Keratinocyte (primary cell): Measurements from ENCODE around the gene SMTN. TPM values are rescaled to one million over a fixed set of nuclear protein-coding genes. Genes with fewer than 3 reads are reported as not detected.

ENCODE experiments used
- DNase-seq: peaks from one replicate; pipeline ENCODE4 v3.0.0-alpha.2; 2011; ENCODE audit warnings: low read depth, missing footprints, low spot score
- FAIRE-seq: peaks from 2 replicates; lab custom pipeline; 2011; peaks lifted over from hg19 to GRCh38; lab: Jason Lieb, UNC
- H2AFZ ChIP-seq: 2 replicates; pipeline ENCODE4 v1.6.0; 2012; ENCODE audit warnings: low read length, control low read depth, inconsistent platforms; ENCODE audit not compliant: control insufficient read depth
- H3K27ac ChIP-seq: 2 replicates; pipeline ENCODE4 v1.5.1; 2011; ENCODE audit warnings: low read length; ENCODE audit not compliant: control insufficient read depth, insufficient read depth
- H3K27me3 ChIP-seq: 3 replicates; pipeline ENCODE4 v1.6.0; 2011; ENCODE audit warnings: low read length; ENCODE audit not compliant: control insufficient read depth, insufficient read depth; ENCODE audit errors: extremely low read depth
- H3K36me3 ChIP-seq, 2 experiments: 2 replicates in 1 of 2; 3 replicates in 1 of 2; pipeline ENCODE4 v1.5.1; 2011; ENCODE audit warnings: low read length in 2 of 2, mild to moderate bottlenecking in 1 of 2; ENCODE audit not compliant: control insufficient read depth in 2 of 2, insufficient read depth in 2 of 2; ENCODE audit errors: extremely low read depth in 1 of 2
- H3K4me1 ChIP-seq: 3 replicates; pipeline ENCODE4 v1.5.1; 2011; ENCODE audit warnings: low read length; ENCODE audit not compliant: control insufficient read depth, insufficient read depth; ENCODE audit errors: extremely low read depth
- H3K4me2 ChIP-seq: 3 replicates; pipeline ENCODE4 v1.6.0; 2011; ENCODE audit warnings: low read depth, low read length; ENCODE audit not compliant: control insufficient read depth, insufficient read depth; ENCODE audit errors: extremely low read depth
- H3K4me3 ChIP-seq, 3 experiments: fragments of 200-600 bp in 1 of 3; sonication (generic) in 1 of 3; 2 replicates in 2 of 3; 3 replicates in 1 of 3; pipeline ENCODE4 v1.5.1; 2011 to 2016; ENCODE audit warnings: low read length in 3 of 3, mild to moderate bottlenecking in 3 of 3, control low read depth in 2 of 3, inconsistent platforms in 1 of 3, low read depth in 1 of 3, mixed read lengths in 1 of 3, mixed run types in 1 of 3, moderate library complexity in 1 of 3; ENCODE audit not compliant: control insufficient read depth in 2 of 3, insufficient read depth in 2 of 3; ENCODE audit errors: extremely low read depth in 1 of 3
- H3K79me2 ChIP-seq: 2 replicates; pipeline ENCODE4 v1.6.0; 2012; ENCODE audit warnings: low read length; ENCODE audit not compliant: control insufficient read depth, insufficient read depth
- H3K9ac ChIP-seq: 3 replicates; pipeline ENCODE4 v1.6.0; 2011; ENCODE audit warnings: low read length; ENCODE audit not compliant: control insufficient read depth, insufficient read depth; ENCODE audit errors: extremely low read depth
- H3K9me1 ChIP-seq: 3 replicates; pipeline ENCODE4 v1.6.0; 2011; ENCODE audit warnings: low read length; ENCODE audit not compliant: control insufficient read depth, insufficient read depth; ENCODE audit errors: extremely low read depth
- H3K9me3 ChIP-seq: 2 replicates; pipeline ENCODE4 v1.5.1; 2012; ENCODE audit warnings: low read depth, low read length; ENCODE audit not compliant: control insufficient read depth
- H4K20me1 ChIP-seq: 3 replicates; pipeline ENCODE4 v1.6.0; 2011; ENCODE audit warnings: low read length; ENCODE audit not compliant: control insufficient read depth, insufficient read depth; ENCODE audit errors: extremely low read depth
- EZH2 ChIP-seq: IDR thresholded peaks from one replicate; pipeline ENCODE4 v1.6.1; 2012; ENCODE audit warnings: inconsistent platforms, mild to moderate bottlenecking, low read length, moderate library complexity
- dilution Hi-C: fragments of 300-500 bp; cut with MboI; formaldehyde crosslinking; loops from one replicate; pipeline ENCODE4 v1.7.0; 2020; ENCODE audit warnings: low sequenced_read_pairs; ENCODE audit not compliant: extremely low pct_ligation_motif_present
- polyA plus RNA-seq, 5 experiments: library from polyadenylated mRNA; depleted of rRNA in 3 of 5; stranded (reverse) in 3 of 5; stranded (forward) in 1 of 5; unstranded in 1 of 5; fragments of >200 nt; gene quantifications; 1 replicate in 1 of 5; 2 replicates in 3 of 5; 3 replicates in 1 of 5; pipeline versions ENCODE4 v1.2.1 to v1.2.3, GENCODE V29; 2011 to 2012; ENCODE audit warnings: missing spikeins in 2 of 5, low read depth in 1 of 5, low replicate concordance in 1 of 5
- TF ChIP-seq, protein P1 (sequence below), 3 experiments: IDR thresholded peaks in 1 of 3; conservative IDR thresholded peaks in 1 of 3; optimal IDR thresholded peaks in 1 of 3; 2 replicates in 2 of 3; 3 replicates in 1 of 3; pipeline versions ENCODE3 to v1.5.1; 2011; ENCODE audit warnings: low read length in 3 of 3, mild to moderate bottlenecking in 3 of 3, moderate library complexity in 2 of 3, control low read depth in 1 of 3, inconsistent platforms in 1 of 3; ENCODE audit not compliant: insufficient read depth in 2 of 3; ENCODE audit errors: extremely low read depth in 1 of 3

SMTN gene
- polyA plus RNA-seq, 1 donor (not counting 4 experiments of a cell fraction or from before 2014, with no cell fraction given): 61.2 TPM

DNA sequence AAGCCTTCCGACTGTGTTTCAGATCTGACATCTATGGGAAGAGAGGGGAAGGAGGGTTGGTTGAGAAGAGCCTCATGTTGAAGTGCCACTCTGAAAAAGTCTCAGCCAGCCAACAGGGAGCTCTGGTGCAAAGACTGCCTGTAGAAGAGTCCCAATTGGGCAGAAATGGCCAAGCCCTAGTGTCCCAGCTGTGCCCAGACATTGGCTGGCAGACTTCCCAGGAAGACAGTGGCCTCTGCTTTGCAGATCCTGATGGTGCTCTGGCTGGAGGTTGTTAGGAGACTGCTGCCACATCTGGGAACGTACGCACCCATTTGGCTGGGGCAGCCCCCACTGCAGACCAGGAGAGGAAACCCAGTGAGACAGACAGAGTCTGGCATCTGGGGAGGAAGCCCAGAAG is 62.4 kb downstream of the SMTN start:
- no peak overlapping the region for H3K4me3 ChIP-seq
- peaks cover 21% of the 10 kb centered on the region for H3K4me1 ChIP-seq
- no peak overlapping the region for H3K27ac ChIP-seq
- no peaks in the 10 kb centered on the region for H4K20me1 ChIP-seq
- H3K9me1 ChIP-seq: no peaks in the 10 kb centered on the region
- H3K4me2 ChIP-seq: no peak overlapping the region
- peaks cover 4% of the 10 kb centered on the region for H3K27me3 ChIP-seq
- no peak overlapping the region for H2AFZ ChIP-seq
- dilution Hi-C loops: no loop called here
- no peaks in the 10 kb centered on the region for H3K9me3 ChIP-seq
- no peaks in the 10 kb centered on the region for H3K36me3 ChIP-seq
- no peak for DNase-seq
- no peak overlapping the region for H3K9ac ChIP-seq
- no peak for FAIRE-seq
- H3K79me2 ChIP-seq: no peaks in the 10 kb centered on the region
- no peak for TF ChIP-seq EZH2
- TF ChIP-seq, protein P1, sequence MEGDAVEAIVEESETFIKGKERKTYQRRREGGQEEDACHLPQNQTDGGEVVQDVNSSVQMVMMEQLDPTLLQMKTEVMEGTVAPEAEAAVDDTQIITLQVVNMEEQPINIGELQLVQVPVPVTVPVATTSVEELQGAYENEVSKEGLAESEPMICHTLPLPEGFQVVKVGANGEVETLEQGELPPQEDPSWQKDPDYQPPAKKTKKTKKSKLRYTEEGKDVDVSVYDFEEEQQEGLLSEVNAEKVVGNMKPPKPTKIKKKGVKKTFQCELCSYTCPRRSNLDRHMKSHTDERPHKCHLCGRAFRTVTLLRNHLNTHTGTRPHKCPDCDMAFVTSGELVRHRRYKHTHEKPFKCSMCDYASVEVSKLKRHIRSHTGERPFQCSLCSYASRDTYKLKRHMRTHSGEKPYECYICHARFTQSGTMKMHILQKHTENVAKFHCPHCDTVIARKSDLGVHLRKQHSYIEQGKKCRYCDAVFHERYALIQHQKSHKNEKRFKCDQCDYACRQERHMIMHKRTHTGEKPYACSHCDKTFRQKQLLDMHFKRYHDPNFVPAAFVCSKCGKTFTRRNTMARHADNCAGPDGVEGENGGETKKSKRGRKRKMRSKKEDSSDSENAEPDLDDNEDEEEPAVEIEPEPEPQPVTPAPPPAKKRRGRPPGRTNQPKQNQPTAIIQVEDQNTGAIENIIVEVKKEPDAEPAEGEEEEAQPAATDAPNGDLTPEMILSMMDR (optimal IDR thresholded peaks at IDR 0.05 in 1 of 3, IDR thresholded peaks at IDR 0.05 in 1 of 3, conservative IDR thresholded peaks at IDR 0.05 in 1 of 3; ENCODE audit: extremely low read depth in 1 of 3, insufficient read depth in 2 of 3, low read length in 3 of 3): no peak

DNA sequence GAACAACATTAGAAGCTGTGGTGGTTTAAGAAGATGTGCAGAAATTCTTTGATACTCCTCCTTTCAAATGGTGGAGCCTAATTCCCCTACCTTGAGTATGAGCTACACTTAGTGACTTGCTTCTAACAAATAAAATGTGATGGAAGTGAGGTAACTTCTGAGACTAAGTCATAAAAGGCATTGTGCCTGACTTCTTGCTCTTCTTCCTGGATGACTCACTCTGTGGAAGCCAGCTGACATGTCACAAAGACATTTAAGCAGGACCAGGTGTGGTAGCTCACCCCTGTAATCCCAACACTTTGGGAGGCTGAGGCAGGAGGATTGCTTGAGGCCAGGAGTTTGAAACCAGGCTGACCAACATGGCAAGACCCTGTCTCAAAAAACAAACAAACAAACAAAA is 63.1 kb downstream of the SMTN start:
- Histone ChIP-seq H3K9me3 (no peaks in the 10 kb centered on the region), H3K4me3 (no peak overlapping the region), H3K36me3 (no peaks in the 10 kb centered on the region), H3K4me2 (no peak overlapping the region), H3K9ac (no peak overlapping the region), H3K79me2 (no peaks in the 10 kb centered on the region), H2AFZ (no peak overlapping the region), H3K27ac (no peak overlapping the region), H3K9me1 (no peaks in the 10 kb centered on the region), H3K27me3 (peaks cover 4% of the 10 kb centered on the region), H4K20me1 (no peaks in the 10 kb centered on the region), H3K4me1 (peaks cover 24% of the 10 kb centered on the region)
- no peak for TF ChIP-seq EZH2
- TF ChIP-seq, protein P1 (optimal IDR thresholded peaks at IDR 0.05 in 1 of 3, IDR thresholded peaks at IDR 0.05 in 1 of 3, conservative IDR thresholded peaks at IDR 0.05 in 1 of 3; ENCODE audit: extremely low read depth in 1 of 3, insufficient read depth in 2 of 3, low read length in 3 of 3): no peak
- DNase-seq: no peak
- dilution Hi-C loops: no loop called here
- peak; percentile 87 for FAIRE-seq
